ENCODE results near the gene GUCY1B1. TPM values are rescaled to one million over a fixed set of nuclear protein-coding genes. Genes with fewer than 3 reads are reported as not detected.

Gene GUCY1B1
- polyA plus RNA-seq, 2 of the 4 experiments (the other 2 are of a cell fraction): 0.14 to 0.43 TPM

DNA sequence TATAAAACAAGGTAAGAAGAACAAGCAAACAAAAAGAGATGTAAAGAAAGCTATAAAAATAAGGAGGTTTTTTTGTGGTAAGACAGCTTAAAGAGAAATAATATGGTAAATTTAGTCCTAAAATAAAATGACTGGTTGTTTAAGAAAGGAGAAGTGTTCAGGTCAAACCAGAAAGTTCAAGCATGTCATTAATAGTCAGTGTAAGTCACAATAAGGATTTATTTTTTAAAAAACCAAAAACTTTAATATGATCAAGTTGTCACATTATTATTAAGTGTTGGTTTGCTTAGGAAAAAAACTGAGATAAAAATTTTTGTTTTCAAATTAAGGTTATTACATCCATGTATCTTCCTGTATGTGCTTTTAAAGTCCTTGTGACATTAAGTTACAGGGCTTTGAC, 88.1 kb downstream of the GUCY1B1 start:
- TF ChIP-seq POLR2A (IDR thresholded peaks at IDR 0.05; ENCODE audit: low read length): no peak
- TF ChIP-seq CHD2 (IDR thresholded peaks at IDR 0.05; ENCODE audit: low read length, partially characterized antibody): no peak
- TF ChIP-seq TFCP2L1 (CRISPR knock-in tag; IDR thresholded peaks at IDR 0.05): no peak
- TF ChIP-seq CEBPB (IDR thresholded peaks at IDR 0.05): no peak
- TF ChIP-seq, protein P1, sequence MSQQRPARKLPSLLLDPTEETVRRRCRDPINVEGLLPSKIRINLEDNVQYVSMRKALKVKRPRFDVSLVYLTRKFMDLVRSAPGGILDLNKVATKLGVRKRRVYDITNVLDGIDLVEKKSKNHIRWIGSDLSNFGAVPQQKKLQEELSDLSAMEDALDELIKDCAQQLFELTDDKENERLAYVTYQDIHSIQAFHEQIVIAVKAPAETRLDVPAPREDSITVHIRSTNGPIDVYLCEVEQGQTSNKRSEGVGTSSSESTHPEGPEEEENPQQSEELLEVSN (IDR thresholded peaks at IDR 0.05; ENCODE audit: borderline replicate concordance, low read depth): no peak
- TF ChIP-seq HOXA7 (CRISPR knock-in tag; IDR thresholded peaks at IDR 0.05): no peak
- no peak for TF ChIP-seq FOSL2 (IDR thresholded peaks at IDR 0.05)
- no peak for TF ChIP-seq FOSL2 (CRISPR knock-in tag; IDR thresholded peaks at IDR 0.05)
- no peak for TF ChIP-seq JUNB (IDR thresholded peaks at IDR 0.05)
- TF ChIP-seq MAZ (IDR thresholded peaks at IDR 0.05; ENCODE audit: borderline replicate concordance, low read depth, low read length): no peak
- TF ChIP-seq, protein P2, sequence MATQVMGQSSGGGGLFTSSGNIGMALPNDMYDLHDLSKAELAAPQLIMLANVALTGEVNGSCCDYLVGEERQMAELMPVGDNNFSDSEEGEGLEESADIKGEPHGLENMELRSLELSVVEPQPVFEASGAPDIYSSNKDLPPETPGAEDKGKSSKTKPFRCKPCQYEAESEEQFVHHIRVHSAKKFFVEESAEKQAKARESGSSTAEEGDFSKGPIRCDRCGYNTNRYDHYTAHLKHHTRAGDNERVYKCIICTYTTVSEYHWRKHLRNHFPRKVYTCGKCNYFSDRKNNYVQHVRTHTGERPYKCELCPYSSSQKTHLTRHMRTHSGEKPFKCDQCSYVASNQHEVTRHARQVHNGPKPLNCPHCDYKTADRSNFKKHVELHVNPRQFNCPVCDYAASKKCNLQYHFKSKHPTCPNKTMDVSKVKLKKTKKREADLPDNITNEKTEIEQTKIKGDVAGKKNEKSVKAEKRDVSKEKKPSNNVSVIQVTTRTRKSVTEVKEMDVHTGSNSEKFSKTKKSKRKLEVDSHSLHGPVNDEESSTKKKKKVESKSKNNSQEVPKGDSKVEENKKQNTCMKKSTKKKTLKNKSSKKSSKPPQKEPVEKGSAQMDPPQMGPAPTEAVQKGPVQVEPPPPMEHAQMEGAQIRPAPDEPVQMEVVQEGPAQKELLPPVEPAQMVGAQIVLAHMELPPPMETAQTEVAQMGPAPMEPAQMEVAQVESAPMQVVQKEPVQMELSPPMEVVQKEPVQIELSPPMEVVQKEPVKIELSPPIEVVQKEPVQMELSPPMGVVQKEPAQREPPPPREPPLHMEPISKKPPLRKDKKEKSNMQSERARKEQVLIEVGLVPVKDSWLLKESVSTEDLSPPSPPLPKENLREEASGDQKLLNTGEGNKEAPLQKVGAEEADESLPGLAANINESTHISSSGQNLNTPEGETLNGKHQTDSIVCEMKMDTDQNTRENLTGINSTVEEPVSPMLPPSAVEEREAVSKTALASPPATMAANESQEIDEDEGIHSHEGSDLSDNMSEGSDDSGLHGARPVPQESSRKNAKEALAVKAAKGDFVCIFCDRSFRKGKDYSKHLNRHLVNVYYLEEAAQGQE (IDR thresholded peaks at IDR 0.05): no peak
- TF ChIP-seq SMC3 (IDR thresholded peaks at IDR 0.05): no peak
- no peak for TF ChIP-seq RCOR1 (IDR thresholded peaks at IDR 0.05; ENCODE audit: low read depth, low read length)
- no peak for TF ChIP-seq EHMT2 (IDR thresholded peaks at IDR 0.05; ENCODE audit: low read depth)
- TF ChIP-seq HOXB5 (CRISPR knock-in tag; IDR thresholded peaks at IDR 0.05): no peak
- no peak for TF ChIP-seq KDM1A (IDR thresholded peaks at IDR 0.05; ENCODE audit: low read depth)
- TF ChIP-seq RARB (CRISPR knock-in tag; IDR thresholded peaks at IDR 0.05): no peak
- TF ChIP-seq RNF2 (IDR thresholded peaks at IDR 0.05; ENCODE audit: borderline replicate concordance, low read depth): no peak
- TF ChIP-seq, protein P3, sequence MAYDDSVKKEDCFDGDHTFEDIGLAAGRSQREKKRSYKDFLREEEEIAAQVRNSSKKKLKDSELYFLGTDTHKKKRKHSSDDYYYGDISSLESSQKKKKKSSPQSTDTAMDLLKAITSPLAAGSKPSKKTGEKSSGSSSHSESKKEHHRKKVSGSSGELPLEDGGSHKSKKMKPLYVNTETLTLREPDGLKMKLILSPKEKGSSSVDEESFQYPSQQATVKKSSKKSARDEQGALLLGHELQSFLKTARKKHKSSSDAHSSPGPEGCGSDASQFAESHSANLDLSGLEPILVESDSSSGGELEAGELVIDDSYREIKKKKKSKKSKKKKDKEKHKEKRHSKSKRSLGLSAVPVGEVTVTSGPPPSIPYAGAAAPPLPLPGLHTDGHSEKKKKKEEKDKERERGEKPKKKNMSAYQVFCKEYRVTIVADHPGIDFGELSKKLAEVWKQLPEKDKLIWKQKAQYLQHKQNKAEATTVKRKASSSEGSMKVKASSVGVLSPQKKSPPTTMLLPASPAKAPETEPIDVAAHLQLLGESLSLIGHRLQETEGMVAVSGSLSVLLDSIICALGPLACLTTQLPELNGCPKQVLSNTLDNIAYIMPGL (CRISPR knock-in tag; IDR thresholded peaks at IDR 0.05; ENCODE audit: borderline replicate concordance): no peak
- TF ChIP-seq ESRRA (IDR thresholded peaks at IDR 0.05; ENCODE audit: borderline replicate concordance, low read length): no peak
- TF ChIP-seq, protein P4, sequence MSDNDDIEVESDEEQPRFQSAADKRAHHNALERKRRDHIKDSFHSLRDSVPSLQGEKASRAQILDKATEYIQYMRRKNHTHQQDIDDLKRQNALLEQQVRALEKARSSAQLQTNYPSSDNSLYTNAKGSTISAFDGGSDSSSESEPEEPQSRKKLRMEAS (IDR thresholded peaks at IDR 0.05): no peak
- ATAC-seq (no peak), DNase-seq (ENCODE audit: low read depth in 1 of 2, low spot score in 1 of 2) (no peak), FAIRE-seq (no peak)
- Histone ChIP-seq H3K27ac (no peak overlapping the region), H3K4me2 (no peak overlapping the region), H3K4me3 (no peak overlapping the region), H3K4me1 (no peaks in the 10 kb centered on the region), H3K9me3 (no peaks in the 10 kb centered on the region)
- POLR2A ChIA-PET: no interaction called here
- CTCF ChIA-PET: no interaction called here

DNA sequence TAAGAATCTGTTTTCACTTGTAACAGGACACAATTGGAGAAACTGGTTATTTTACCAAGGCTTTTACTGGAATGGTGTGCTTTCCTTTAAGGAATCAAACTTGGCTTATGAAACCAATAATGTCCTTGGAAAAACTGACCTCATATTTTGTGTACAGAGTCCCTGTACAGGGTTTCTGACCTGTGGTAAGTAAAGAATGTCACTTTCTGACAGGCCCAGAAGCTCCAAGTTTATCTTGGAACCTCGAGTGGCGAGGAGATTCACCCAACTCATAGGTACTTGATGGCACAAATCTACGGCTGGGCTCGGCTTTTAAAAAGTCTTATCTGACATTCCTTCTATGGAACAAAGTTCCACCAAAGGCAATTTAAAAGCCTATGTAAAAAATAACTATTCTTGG, 90.2 kb downstream of the GUCY1B1 start:
- no peak overlapping the region for H3K4me3 ChIP-seq
- WGBS (ENCODE audit: missing lambda C conversion rate): 59% methylated on average over 4 of the region's 4 CpGs
- no peak for ATAC-seq
- H3K4me1 ChIP-seq: no peaks in the 10 kb centered on the region
- no peak for DNase-seq (ENCODE audit: low read depth in 1 of 2, low spot score in 1 of 2)
- POLR2A ChIA-PET: no interaction called here
- FAIRE-seq: no peak
- CTCF ChIA-PET: no interaction called here
- no peaks in the 10 kb centered on the region for H3K9me3 ChIP-seq
- H3K27ac ChIP-seq: no peak overlapping the region
- no peak overlapping the region for H3K4me2 ChIP-seq
- TF ChIP-seq ZNF302 (CRISPR knock-in tag; IDR thresholded peaks at IDR 0.05): no peak
- TF ChIP-seq RNF2 (IDR thresholded peaks at IDR 0.05; ENCODE audit: borderline replicate concordance, low read depth): no peak
- TF ChIP-seq, protein P5, sequence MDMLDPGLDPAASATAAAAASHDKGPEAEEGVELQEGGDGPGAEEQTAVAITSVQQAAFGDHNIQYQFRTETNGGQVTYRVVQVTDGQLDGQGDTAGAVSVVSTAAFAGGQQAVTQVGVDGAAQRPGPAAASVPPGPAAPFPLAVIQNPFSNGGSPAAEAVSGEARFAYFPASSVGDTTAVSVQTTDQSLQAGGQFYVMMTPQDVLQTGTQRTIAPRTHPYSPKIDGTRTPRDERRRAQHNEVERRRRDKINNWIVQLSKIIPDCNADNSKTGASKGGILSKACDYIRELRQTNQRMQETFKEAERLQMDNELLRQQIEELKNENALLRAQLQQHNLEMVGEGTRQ (IDR thresholded peaks at IDR 0.05): no peak
- TF ChIP-seq, protein P6, sequence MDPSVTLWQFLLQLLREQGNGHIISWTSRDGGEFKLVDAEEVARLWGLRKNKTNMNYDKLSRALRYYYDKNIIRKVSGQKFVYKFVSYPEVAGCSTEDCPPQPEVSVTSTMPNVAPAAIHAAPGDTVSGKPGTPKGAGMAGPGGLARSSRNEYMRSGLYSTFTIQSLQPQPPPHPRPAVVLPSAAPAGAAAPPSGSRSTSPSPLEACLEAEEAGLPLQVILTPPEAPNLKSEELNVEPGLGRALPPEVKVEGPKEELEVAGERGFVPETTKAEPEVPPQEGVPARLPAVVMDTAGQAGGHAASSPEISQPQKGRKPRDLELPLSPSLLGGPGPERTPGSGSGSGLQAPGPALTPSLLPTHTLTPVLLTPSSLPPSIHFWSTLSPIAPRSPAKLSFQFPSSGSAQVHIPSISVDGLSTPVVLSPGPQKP (IDR thresholded peaks at IDR 0.05; ENCODE audit: low read depth, low read length): no peak
- TF ChIP-seq ZC3H11A (IDR thresholded peaks at IDR 0.05): no peak
- TF ChIP-seq, protein P7, sequence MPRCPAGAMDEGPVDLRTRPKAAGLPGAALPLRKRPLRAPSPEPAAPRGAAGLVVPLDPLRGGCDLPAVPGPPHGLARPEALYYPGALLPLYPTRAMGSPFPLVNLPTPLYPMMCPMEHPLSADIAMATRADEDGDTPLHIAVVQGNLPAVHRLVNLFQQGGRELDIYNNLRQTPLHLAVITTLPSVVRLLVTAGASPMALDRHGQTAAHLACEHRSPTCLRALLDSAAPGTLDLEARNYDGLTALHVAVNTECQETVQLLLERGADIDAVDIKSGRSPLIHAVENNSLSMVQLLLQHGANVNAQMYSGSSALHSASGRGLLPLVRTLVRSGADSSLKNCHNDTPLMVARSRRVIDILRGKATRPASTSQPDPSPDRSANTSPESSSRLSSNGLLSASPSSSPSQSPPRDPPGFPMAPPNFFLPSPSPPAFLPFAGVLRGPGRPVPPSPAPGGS (IDR thresholded peaks at IDR 0.05): no peak
- TF ChIP-seq, protein P8, sequence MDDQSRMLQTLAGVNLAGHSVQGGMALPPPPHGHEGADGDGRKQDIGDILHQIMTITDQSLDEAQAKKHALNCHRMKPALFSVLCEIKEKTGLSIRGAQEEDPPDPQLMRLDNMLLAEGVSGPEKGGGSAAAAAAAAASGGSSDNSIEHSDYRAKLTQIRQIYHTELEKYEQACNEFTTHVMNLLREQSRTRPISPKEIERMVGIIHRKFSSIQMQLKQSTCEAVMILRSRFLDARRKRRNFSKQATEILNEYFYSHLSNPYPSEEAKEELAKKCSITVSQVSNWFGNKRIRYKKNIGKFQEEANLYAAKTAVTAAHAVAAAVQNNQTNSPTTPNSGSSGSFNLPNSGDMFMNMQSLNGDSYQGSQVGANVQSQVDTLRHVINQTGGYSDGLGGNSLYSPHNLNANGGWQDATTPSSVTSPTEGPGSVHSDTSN (IDR thresholded peaks at IDR 0.05): no peak
- TF ChIP-seq CBX2 (IDR thresholded peaks at IDR 0.05; ENCODE audit: borderline replicate concordance, low read depth): no peak
- TF ChIP-seq EHF (CRISPR knock-in tag; IDR thresholded peaks at IDR 0.05): no peak
- TF ChIP-seq, protein P4 (IDR thresholded peaks at IDR 0.05): no peak
